Suppressor macrophage treated with lipopolysaccharide for 1 hour (primary cell): ENCODE data around the gene ARHGAP40.
A peak's percentile ranks its signal among the peaks of the same experiment; 100 is the strongest.
"Not testable (repeated sequence)": the region's sequence is repeated elsewhere in the genome, so short reads cannot be mapped to it uniquely, and the experiment has no call there.

Experiments
- DNase-seq, 3 donors: peaks; one replicate each; pipeline ENCODE4 v3.0.0-alpha.2; 2020 to 2022

The ARHGAP40 gene

GRCh38 chr20:38589351-38589750 lies 12.3 kb upstream of the ARHGAP40 start:
- DNase-seq, result no peak

- DNase-seq, result no peak
These were observed 11.5 kb upstream of the ARHGAP40 start for GRCh38 chr20:38589967-38590675.

GRCh38 chr20:38590676-38591473 lies 10.7 kb upstream of the ARHGAP40 start:
- DNase-seq, result peak; percentile 42 to 71 (median 57)

- DNase-seq, result no peak
These were observed 9.9 kb upstream of the ARHGAP40 start for GRCh38 chr20:38591474-38592410.

GRCh38 chr20:38592411-38592790 lies 9.2 kb upstream of the ARHGAP40 start:
- peak in 2 of 3 donors; percentile 15 to 36 for DNase-seq

- not testable (repeated sequence) for DNase-seq
These were observed 7.3 kb upstream of the ARHGAP40 start for GRCh38 chr20:38594281-38594680.

GRCh38 chr20:38595886-38596285 lies 5.7 kb upstream of the ARHGAP40 start:
- DNase-seq, result not testable (repeated sequence)

GRCh38 chr20:38599410-38599882 lies 2.2 kb upstream of the ARHGAP40 start:
- DNase-seq, result no peak

- no peak for DNase-seq
These were observed 1.6 kb upstream of the ARHGAP40 start for GRCh38 chr20:38600057-38600456.

- DNase-seq, result no peak
These were observed 574 bp downstream of the ARHGAP40 start for GRCh38 chr20:38602185-38602581.

- no peak for DNase-seq
These were observed 1.7 kb downstream of the ARHGAP40 start for GRCh38 chr20:38603286-38603685.

- no peak for DNase-seq
These were observed 3.3 kb downstream of the ARHGAP40 start for GRCh38 chr20:38604873-38605303.

GRCh38 chr20:38607351-38607750 lies 5.7 kb downstream of the ARHGAP40 start:
- DNase-seq, result no peak

GRCh38 chr20:38608188-38608587 lies 6.6 kb downstream of the ARHGAP40 start:
- no peak for DNase-seq

- no peak for DNase-seq
These were observed 8.2 kb downstream of the ARHGAP40 start for GRCh38 chr20:38609815-38610214.

GRCh38 chr20:38610521-38610920 lies 8.9 kb downstream of the ARHGAP40 start:
- no peak for DNase-seq

GRCh38 chr20:38612751-38613515 lies 11.3 kb downstream of the ARHGAP40 start:
- no peak for DNase-seq

- no peak for DNase-seq
These were observed 13.7 kb downstream of the ARHGAP40 start for GRCh38 chr20:38615283-38615682.

- DNase-seq, result no peak
These were observed 14.8 kb downstream of the ARHGAP40 start for GRCh38 chr20:38616457-38616856.

- DNase-seq, result peak in 2 of 3 donors; percentile 6 to 24
These were observed 15.6 kb downstream of the ARHGAP40 start for GRCh38 chr20:38617011-38617829.

- DNase-seq, result no peak
These were observed 16.2 kb downstream of the ARHGAP40 start for GRCh38 chr20:38617830-38618196.
